Fibroblast of skin of scalp (primary cell): ENCODE results near the gene MECR. TPM values are rescaled to one million over a fixed set of nuclear protein-coding genes. Genes with fewer than 3 reads are reported as not detected.

Experiments
- DNase-seq: peaks from one replicate; pipeline ENCODE4 v3.0.0-alpha.2; 2013
- polyA plus RNA-seq, 2 experiments: library from polyadenylated mRNA; unstranded; fragments of 120-200 nt; gene quantifications; one replicate each; pipeline ENCODE4 v1.2.1, GENCODE V29; 2013; ENCODE audit not compliant: insufficient read length in 2 of 2

Gene MECR, protein sequence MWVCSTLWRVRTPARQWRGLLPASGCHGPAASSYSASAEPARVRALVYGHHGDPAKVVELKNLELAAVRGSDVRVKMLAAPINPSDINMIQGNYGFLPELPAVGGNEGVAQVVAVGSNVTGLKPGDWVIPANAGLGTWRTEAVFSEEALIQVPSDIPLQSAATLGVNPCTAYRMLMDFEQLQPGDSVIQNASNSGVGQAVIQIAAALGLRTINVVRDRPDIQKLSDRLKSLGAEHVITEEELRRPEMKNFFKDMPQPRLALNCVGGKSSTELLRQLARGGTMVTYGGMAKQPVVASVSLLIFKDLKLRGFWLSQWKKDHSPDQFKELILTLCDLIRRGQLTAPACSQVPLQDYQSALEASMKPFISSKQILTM
- polyA plus RNA-seq (2013, experiment 1 of 2; ENCODE audit: insufficient read length), result 27.7 TPM
- 24.4 TPM for polyA plus RNA-seq (2013, experiment 2 of 2; ENCODE audit: insufficient read length)

GRCh38 chr1:29230553-29231378 is at the start of gene MECR:
TSS of gene MECR (minus strand) at chr1:29230934. CDS start at chr1:29230906, 28 bp downstream.
- DNase-seq, result peak; percentile 94

DNA sequence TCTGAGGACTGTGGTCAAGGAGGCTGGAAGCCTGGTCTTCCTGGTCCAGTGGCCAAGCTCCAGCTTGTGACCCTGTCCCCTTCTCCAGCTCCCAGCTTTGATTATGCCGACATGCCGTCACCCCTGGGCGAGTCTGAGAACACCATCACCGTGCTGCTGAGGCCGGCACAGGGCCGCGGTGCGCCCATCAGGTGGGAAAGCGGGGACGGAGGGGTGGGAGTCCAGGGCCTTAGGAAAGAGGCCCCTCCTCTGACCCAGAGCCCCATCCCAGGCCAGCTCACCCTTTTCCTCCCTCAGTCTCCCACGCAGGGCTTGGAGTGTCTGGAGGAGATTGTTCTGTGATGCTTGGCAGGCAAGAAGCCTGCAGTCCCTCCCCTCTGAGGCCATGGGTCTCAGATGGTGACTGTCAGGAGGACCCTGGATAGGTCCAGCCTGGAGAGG is 49.2 kb upstream of the MECR start:
- DNase-seq, result no peak

DNA sequence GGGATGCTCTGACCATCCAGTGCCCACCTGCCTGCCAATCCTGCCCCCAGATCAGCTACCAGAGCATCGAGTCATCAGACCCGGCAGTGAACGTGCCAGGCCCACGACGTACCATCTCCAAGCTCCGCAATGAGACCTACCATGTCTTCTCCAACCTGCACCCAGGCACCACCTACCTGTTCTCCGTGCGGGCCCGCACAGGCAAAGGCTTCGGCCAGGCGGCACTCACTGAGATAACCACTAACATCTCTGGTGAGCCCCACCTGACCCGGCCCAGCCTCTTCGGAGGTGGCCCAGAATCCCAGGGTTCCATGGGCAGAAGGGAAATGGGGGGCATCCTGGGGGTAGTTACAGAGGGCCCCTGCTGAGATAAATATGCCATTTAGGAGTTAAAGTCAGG is 48.7 kb upstream of the MECR start:
- no peak for DNase-seq

DNA sequence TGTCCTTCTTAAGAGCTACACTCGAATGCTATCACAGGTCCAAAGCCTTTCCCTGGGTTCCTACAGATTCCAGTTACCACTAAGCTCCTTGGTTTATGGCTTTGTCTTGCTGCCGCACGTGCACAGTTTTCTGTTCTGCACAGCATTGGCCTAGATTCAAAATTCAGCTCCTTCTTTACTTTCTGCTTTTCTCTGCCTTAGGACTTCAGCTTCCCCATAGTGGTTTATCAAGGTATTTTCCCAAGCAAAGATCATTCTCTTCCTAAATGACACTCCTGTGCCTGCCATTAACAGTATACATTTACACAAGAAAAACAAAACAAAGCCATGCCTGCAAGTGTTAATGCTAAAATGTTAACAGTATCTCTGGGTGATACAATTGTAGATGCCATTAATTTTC is 47.4 kb upstream of the MECR start:
- DNase-seq, result no peak

DNA sequence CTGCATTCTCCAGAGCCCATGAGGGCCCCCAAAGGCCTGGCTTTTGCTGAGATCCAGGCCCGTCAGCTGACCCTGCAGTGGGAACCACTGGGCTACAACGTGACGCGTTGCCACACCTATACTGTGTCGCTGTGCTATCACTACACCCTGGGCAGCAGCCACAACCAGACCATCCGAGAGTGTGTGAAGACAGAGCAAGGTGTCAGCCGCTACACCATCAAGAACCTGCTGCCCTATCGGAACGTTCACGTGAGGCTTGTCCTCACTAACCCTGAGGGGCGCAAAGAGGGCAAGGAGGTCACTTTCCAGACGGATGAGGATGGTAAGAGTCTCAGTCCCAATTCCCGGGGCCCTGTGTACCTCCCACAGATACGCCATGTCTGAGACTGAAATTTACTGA is 44.7 kb upstream of the MECR start:
- no peak for DNase-seq

DNA sequence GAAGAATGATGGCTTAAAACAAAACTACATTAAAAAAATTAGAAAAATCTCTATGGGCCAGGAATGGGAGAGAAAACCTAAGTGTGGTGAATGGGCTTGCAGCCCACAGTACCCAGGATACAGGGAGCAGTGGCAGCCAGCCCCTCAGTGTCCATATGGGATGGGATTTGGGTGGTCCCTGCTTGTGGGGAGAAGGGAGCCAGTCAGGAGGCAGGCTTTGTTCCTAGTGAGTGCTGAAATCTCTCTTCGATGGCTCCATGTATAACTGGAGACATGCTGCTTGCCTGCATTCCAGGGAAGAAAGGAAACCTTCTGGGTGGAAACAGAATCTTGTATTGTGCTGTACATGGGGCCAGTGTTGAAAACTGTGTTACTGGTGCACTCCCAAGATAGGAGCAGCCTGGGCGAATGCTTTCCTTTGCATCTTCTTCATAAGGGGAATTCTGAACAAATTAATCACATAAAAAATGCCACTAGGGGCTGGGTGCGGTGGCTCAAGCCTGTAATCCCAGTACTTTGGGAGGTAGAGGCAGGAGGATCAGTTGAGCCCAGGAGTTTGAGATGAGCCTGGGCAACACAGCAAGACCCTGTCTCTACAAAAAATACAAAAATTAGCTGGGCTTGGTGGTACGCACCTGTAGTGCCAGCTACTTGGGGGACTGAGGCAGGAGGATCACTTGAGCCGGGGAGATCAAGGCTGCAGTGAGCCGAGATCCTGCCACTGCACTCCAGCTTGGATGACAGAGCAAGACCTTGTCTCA is 41.6 kb upstream of the MECR start:
- DNase-seq, result no peak

GRCh38 chr1:29271724-29272123 is 41.0 kb upstream of the MECR start:
- DNase-seq, result peak; percentile 89

- DNase-seq, result no peak
Measured at GRCh38 chr1:29270929-29271521, 40.3 kb upstream of the MECR start.

GRCh38 chr1:29269382-29269781 is 38.6 kb upstream of the MECR start:
- no peak for DNase-seq

GRCh38 chr1:29267321-29268070 is 36.8 kb upstream of the MECR start:
- DNase-seq, result no peak

- no peak for DNase-seq
Measured at GRCh38 chr1:29266912-29267311, 36.2 kb upstream of the MECR start.

DNA sequence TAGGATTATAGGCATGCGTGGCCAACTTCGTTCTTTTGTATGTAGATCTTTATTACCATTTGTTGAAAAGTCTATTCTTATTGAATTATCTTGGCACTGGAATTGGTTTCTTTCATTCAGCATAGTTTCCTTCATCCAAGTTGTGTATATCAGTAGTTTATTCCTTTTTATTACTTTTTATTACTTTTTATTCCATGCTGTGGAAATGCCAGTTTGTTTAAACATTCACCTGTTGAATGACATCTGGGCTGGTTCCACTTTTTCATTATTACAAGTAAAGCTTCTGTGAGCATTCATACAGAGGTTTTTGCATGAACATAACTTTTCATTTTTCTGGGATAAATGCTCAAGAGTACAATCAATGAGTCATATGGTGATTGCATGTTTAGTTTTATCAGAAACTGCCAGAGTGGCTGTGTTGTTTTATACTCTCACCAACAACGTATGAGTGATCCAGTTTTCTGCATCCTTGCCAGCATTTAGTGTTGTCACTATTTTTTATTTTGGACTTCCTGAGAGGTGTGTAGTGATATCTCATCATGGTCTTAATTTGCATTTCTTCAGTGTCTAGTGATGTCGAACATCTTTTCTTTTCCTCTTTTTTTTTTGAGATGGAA is 34.1 kb upstream of the MECR start:
- DNase-seq, result peak; percentile 66

GRCh38 chr1:29260531-29260930 is 29.8 kb upstream of the MECR start:
- DNase-seq, result no peak

DNA sequence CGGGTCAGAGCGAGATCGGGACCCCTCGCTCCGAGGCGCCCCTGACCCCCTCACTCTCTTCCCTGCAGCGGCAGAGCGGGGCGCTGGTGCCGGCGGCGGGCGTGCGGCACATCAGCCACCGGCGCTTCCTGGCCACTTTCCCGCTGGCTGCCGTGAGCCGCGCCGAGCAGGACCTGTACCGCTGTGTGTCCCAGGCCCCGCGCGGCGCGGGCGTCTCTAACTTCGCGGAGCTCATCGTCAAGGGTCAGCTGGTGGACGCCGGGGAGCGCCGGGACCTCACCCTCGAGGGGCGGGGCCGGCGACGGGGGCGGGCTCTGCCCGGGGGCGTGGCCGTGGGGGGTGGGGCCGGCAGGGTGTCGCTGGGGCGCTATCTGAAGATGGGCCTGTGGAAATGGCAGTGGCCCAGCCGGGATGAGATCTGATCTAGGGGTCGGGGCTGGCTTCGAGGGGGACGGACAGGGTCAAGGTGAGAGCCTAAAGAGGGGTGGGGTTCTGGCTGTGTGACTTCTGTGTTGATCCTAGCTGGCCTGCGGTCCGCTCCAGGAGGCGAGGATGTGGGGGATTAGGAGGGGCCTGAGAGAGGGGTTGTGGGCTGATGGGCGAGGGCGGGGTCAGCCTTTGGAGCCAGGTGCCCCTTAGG is 29.2 kb upstream of the MECR start:
- DNase-seq, result peak; percentile 48

DNA sequence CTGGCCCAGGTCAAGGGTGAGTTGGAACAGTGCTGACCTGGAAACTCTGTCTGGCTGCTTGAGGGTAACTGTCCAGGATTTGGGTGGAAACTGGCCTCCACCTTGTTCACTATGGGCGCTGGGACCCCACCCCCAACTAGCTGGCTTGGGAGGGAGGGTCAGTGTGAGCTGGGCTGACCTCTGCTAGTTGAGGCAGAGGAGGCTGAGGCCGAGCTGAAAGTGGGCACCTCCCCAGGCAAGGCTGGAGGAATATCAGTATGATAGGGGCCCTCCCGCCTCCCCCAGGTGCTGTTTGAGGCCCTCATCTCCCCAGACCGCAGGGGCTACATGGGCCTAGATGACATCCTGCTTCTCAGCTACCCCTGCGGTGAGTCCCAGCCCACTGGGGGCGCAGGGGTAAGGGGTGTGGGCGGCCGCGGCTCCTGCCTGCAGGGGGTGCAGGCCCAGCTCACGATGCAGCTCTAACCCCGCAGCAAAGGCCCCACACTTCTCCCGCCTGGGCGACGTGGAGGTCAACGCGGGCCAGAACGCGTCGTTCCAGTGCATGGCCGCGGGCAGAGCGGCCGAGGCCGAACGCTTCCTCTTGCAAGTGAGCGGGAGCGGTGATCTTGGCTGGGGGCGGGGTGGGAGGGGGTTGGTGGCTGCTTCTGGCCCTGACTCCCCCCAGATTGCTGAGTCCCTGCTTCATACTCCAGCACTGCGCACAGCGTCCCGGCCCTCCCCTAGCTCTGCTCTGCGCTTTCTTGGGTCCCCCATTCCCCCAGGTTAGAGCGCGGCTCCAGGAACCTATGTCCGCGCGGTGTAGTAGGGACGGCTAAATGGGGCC is 28.5 kb upstream of the MECR start:
- no peak for DNase-seq

- DNase-seq, result no peak
Measured at GRCh38 chr1:29258189-29258975, 27.6 kb upstream of the MECR start.

- peak; percentile 73 for DNase-seq
Measured at GRCh38 chr1:29256979-29257804, 26.5 kb upstream of the MECR start.

- DNase-seq, result no peak
Measured at GRCh38 chr1:29256394-29256793, 25.7 kb upstream of the MECR start.
